GM21737 (cell line): ENCODE data around the gene WNT8A.

Experiments
- ATAC-seq: cut with Tn5 transposase; IDR thresholded peaks from one replicate; pipeline ENCODE4 v1.9.1; 2021; ENCODE audit warnings: mild to moderate bottlenecking, moderate library complexity; ENCODE audit not compliant: unreplicated experiment

Gene WNT8A

DNA sequence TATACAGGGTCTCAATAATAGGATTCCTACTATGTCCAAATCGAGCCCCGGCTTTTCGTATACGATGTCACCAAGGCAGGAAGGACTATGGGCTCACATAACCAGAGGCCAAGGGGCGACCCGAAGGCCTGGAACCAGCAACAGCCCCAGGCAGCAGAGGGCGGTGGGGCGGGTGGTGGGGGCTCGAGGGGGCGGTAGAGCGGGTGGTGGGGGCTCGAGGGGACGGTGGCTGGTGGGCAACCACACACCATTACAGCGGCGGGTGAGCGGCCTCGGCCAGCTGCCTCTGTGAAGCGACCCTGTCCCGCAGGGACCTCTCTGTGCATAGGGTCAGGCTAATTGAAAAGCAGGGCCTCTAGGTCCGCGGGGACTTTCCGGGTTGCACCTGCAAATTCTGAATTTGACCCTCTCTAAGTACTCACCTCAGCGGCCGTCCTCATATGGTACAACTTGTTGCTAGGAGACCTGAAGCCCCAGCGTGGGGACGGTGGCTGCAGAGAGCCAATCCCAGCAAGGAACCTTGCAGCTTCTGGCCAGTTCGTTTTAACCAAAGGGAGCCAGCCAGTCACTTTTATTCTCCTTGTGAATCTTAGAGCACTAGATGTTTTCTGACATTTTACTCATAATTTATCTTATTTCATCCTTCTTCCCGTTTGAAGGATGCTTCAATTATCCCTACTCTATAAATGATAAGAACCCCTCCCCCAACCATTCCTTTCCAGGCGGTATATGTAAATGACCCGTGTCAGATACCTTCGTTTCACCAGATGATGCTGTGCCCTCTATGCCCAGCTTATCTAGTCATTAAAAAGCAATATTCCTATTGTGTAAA is 55.3 kb downstream of the WNT8A start, which contains the start of gene NME5:
Gene NME5, minus strand, starts transcription at position 480 of the 832 bp plus-strand sequence. CDS start 648 bp downstream, outside the sequence.
- ATAC-seq, result no peak

- no peak for ATAC-seq
These were observed 55.9 kb downstream of the WNT8A start for GRCh38 chr5:138139781-138140090.

GRCh38 chr5:138140268-138140667 is 56.4 kb downstream of the WNT8A start:
- ATAC-seq, result no peak
